ENCODE data around the gene RICTOR. TPM values are rescaled to one million over a fixed set of nuclear protein-coding genes. Genes with fewer than 3 reads are reported as not detected.
"Not testable (repeated sequence)": the region's sequence is repeated elsewhere in the genome, so short reads cannot be mapped to it uniquely, and the experiment has no call there.

Gene RICTOR
- total RNA-seq, 1 donor from 2014 or later = 46.4 TPM

- Mint-ChIP-seq H3K27me3 (ENCODE audit: low read depth) (no peaks in the 10 kb centered on the region), H3K27ac (peak overlapping the region; percentile 13), H3K9me3 (no peaks in the 10 kb centered on the region), H3K4me1 (peaks cover 13% of the 10 kb centered on the region), H3K4me3 (no peak overlapping the region), H3K36me3 (peaks cover 3% of the 10 kb centered on the region)
- TF ChIP-seq, protein P1, sequence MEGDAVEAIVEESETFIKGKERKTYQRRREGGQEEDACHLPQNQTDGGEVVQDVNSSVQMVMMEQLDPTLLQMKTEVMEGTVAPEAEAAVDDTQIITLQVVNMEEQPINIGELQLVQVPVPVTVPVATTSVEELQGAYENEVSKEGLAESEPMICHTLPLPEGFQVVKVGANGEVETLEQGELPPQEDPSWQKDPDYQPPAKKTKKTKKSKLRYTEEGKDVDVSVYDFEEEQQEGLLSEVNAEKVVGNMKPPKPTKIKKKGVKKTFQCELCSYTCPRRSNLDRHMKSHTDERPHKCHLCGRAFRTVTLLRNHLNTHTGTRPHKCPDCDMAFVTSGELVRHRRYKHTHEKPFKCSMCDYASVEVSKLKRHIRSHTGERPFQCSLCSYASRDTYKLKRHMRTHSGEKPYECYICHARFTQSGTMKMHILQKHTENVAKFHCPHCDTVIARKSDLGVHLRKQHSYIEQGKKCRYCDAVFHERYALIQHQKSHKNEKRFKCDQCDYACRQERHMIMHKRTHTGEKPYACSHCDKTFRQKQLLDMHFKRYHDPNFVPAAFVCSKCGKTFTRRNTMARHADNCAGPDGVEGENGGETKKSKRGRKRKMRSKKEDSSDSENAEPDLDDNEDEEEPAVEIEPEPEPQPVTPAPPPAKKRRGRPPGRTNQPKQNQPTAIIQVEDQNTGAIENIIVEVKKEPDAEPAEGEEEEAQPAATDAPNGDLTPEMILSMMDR (IDR thresholded peaks at IDR 0.05; ENCODE audit: unreplicated experiment) = no peak
- no peak for DNase-seq (ENCODE audit: low spot score in 2 of 2, unreplicated experiment in 2 of 2)
These were observed 19.0 kb downstream of the RICTOR start for GRCh38 chr5:39055027-39055767.

- no peak overlapping the region for H3K4me3 Mint-ChIP-seq
- no peaks in the 10 kb centered on the region for H3K9me3 Mint-ChIP-seq
- H3K36me3 Mint-ChIP-seq = peaks cover 6% of the 10 kb centered on the region
- H3K27ac Mint-ChIP-seq = no peak overlapping the region
- no peaks in the 10 kb centered on the region for H3K27me3 Mint-ChIP-seq (ENCODE audit: low read depth)
- TF ChIP-seq, protein P1 (IDR thresholded peaks at IDR 0.05; ENCODE audit: unreplicated experiment) = no peak
- peaks cover 12% of the 10 kb centered on the region for H3K4me1 Mint-ChIP-seq
- no peak for DNase-seq (ENCODE audit: low spot score in 2 of 2, unreplicated experiment in 2 of 2)
These were observed 21.0 kb downstream of the RICTOR start for GRCh38 chr5:39053189-39053588.

GRCh38 chr5:39052141-39052540 is 22.1 kb downstream of the RICTOR start:
- Mint-ChIP-seq H3K36me3 (peaks cover 9% of the 10 kb centered on the region), H3K27me3 (ENCODE audit: low read depth) (no peaks in the 10 kb centered on the region), H3K27ac (no peak overlapping the region), H3K9me3 (peaks cover 4% of the 10 kb centered on the region), H3K4me3 (no peak overlapping the region), H3K4me1 (peaks cover 11% of the 10 kb centered on the region)
- TF ChIP-seq, protein P1 (IDR thresholded peaks at IDR 0.05; ENCODE audit: unreplicated experiment) = no peak
- DNase-seq (ENCODE audit: low spot score in 2 of 2, unreplicated experiment in 2 of 2) = no peak

GRCh38 chr5:39049315-39049714 is 24.9 kb downstream of the RICTOR start:
- no peak for DNase-seq (ENCODE audit: low spot score in 2 of 2, unreplicated experiment in 2 of 2)
- Mint-ChIP-seq H3K4me1 (no peaks in the 10 kb centered on the region), H3K36me3 (peaks cover 7% of the 10 kb centered on the region), H3K4me3 (no peak overlapping the region), H3K27ac (no peak overlapping the region), H3K27me3 (ENCODE audit: low read depth) (no peaks in the 10 kb centered on the region), H3K9me3 (peaks cover 4% of the 10 kb centered on the region)
- TF ChIP-seq, protein P1 (IDR thresholded peaks at IDR 0.05; ENCODE audit: unreplicated experiment) = no peak

- Mint-ChIP-seq H3K4me1 (no peaks in the 10 kb centered on the region), H3K36me3 (peaks cover 18% of the 10 kb centered on the region), H3K9me3 (peaks cover 16% of the 10 kb centered on the region), H3K27ac (no peak overlapping the region), H3K4me3 (no peak overlapping the region), H3K27me3 (ENCODE audit: low read depth) (no peaks in the 10 kb centered on the region)
- DNase-seq (ENCODE audit: low spot score in 2 of 2, unreplicated experiment in 2 of 2) = no peak
- TF ChIP-seq, protein P1 (IDR thresholded peaks at IDR 0.05; ENCODE audit: unreplicated experiment) = no peak
These were observed 33.3 kb downstream of the RICTOR start for GRCh38 chr5:39040875-39041274.

DNA sequence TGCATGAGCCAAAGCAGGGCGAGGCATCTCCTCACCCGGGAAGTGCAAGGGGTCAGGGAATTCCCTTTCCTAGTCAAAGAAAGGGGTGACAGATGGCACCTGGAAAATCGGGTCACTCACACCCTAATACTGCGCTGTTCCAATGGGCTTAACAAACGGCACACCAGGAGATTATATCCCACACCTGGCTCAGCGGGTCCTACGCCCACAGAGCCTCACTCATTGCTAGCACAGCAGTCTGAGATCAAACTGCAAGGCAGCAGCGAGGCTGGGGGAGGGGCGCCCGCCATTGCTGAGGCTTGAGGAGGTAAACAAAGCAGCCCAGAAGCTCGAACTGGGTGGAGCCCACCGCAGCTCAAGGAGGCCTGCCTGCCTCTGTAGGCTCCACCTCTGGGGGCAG is 39.7 kb downstream of the RICTOR start:
- not testable (repeated sequence) for H3K4me1 Mint-ChIP-seq; H3K27me3 Mint-ChIP-seq (ENCODE audit: low read depth); DNase-seq (ENCODE audit: low spot score in 2 of 2, unreplicated experiment in 2 of 2); H3K4me3 Mint-ChIP-seq; H3K27ac Mint-ChIP-seq
- H3K9me3 Mint-ChIP-seq = peaks cover 24% of the 10 kb centered on the region
- H3K36me3 Mint-ChIP-seq = peaks cover 33% of the 10 kb centered on the region
